Measurements from ENCODE around the gene PLEKHA8. TPM values are rescaled to one million over a fixed set of nuclear protein-coding genes. Genes with fewer than 3 reads are reported as not detected.

Gene PLEKHA8
- total and polyA plus RNA-seq, 2 of the 8 experiments (the other 6 are each of a cell fraction or from before 2014, with no cell fraction given): 10.7 to 44.0 TPM

DNA sequence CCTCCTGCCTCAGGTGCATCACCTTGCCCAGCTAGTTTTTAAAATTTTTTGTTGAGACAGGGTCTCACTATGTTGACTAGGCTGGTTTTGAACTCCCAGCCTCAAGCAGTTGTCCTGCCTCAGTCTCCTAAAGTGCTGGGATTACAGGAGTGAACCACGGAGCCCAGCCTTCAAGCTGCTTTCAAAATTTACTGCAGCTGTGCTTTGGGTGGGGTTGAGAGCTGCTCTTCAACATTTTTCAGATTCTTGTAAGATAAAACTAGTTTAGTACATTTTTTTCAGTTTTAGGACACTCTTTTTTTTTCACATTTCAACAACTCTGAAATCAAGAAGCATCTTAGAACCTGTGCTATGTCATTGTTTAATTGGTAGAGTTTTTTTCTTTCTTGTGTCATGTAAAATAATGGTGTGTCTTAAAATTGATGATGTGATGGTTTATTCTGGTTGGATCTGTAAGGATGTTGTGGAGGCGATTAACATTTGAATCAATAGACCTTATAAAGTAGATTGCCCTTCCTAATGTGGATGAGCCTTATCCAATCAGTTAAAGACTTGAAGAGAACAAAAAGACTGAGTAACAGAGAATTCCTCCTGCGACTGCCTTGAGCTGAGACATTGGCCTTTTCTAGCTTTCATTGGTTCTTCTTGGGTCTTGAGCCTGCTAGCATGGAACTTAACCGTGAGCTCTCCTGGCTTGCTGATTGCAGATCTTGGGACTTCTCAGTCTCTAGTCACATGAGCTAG is 13.5 kb downstream of the PLEKHA8 start:
- no peak overlapping the region for H3K4me2 ChIP-seq (ENCODE audit: insufficient read depth in 1 of 2, low read depth in 2 of 2, low read length in 2 of 2)
- no peak overlapping the region for H2BK15ac ChIP-seq (ENCODE audit: low read length)
- H3K36me3 ChIP-seq (ENCODE audit: control insufficient read depth in 2 of 4, insufficient read depth in 4 of 4, low read length in 3 of 4): peaks cover 3 to 9% (median 8%) of the 10 kb centered on the region in 4 experiments; a peak in 6 of 8 replicates
- H3K79me2 ChIP-seq (ENCODE audit: control insufficient read depth in 1 of 2, insufficient read depth in 2 of 2, low read length in 2 of 2): peaks cover 0 to 76% of the 10 kb centered on the region in 2 experiments; a peak in 2 of 4 replicates
- POLR2A ChIA-PET (ENCODE audit: partially characterized antibody): interaction anchor here (1.2 to 2.6 kb wide), 2 partner anchors 10 to 12 kb away, joined by 3 to 7 read pairs; no protein-coding TSS in a partner anchor
- H3K23ac ChIP-seq (ENCODE audit: insufficient read length): no peak overlapping the region
- no peak overlapping the region for H3K27ac ChIP-seq (ENCODE audit: low read depth, low read length)
- H3K4ac ChIP-seq (replicated peaks; ENCODE audit: insufficient read length, low read depth, low read length): no peak overlapping the region
- H2BK12ac ChIP-seq (ENCODE audit: low read depth, low read length): no peak overlapping the region
- no peak overlapping the region for H3K18ac ChIP-seq (ENCODE audit: extremely low read depth, low read length)
- WGBS, 2 experiments (ENCODE audit: extremely low coverage in 1 of 2, insufficient coverage in 1 of 2, insufficient read length in 1 of 2, insufficient replicate concordance in 2 of 2, low coverage in 1 of 2, low lambda C conversion rate in 2 of 2, missing lambda C conversion rate in 1 of 2): 74% methylated on average over 4 of the region's 4 CpGs; no CpG with 5 or more reads in 1 of the 2 experiments
- H2BK120ac ChIP-seq (replicated peaks; ENCODE audit: low read depth, low read length): no peak overlapping the region
- no peak overlapping the region for H4K91ac ChIP-seq (replicated peaks; ENCODE audit: insufficient read length, low read length)
- peak overlapping the region in 1 of 4 experiments; percentile 64; a peak in 1 of 7 replicates for H3K9ac ChIP-seq (replicated peaks in 1 of 4; ENCODE audit: extremely low read depth in 1 of 4, low read depth in 3 of 4, low read length in 3 of 4)
- no peak overlapping the region for H3K4me3 ChIP-seq (ENCODE audit: extremely low read depth in 1 of 4, insufficient read depth in 2 of 4, low read depth in 3 of 4, low read length in 4 of 4)
- H3K4me1 ChIP-seq (replicated peaks in 1 of 4; ENCODE audit: control insufficient read depth in 3 of 4, insufficient read depth in 4 of 4, low read length in 3 of 4): peaks cover 0 to 4% (median 1%) of the 10 kb centered on the region in 4 experiments; a peak in 3 of 7 replicates
- no peak overlapping the region for H2BK20ac ChIP-seq (ENCODE audit: low read length)
- no peak overlapping the region for H2AFZ ChIP-seq (ENCODE audit: low read length)
- no peak overlapping the region for H2BK5ac ChIP-seq (ENCODE audit: low read depth, low read length)
- no peak overlapping the region for H3K14ac ChIP-seq (ENCODE audit: insufficient read length)
- no peak overlapping the region for H3K56ac ChIP-seq (replicated peaks; ENCODE audit: insufficient read length, low read depth, low read length)
- CTCF ChIA-PET (ENCODE audit: partially characterized antibody): interaction anchor here (0.7 to 2.7 kb wide), 3 partner anchors 10 to 619 kb away, joined by 3 to 11 read pairs (median 9); no protein-coding TSS in a partner anchor
- 0 out of 2 replicates have a peak overlapping the region, but pooled peaks have one; percentile 15 for H4K8ac ChIP-seq (ENCODE audit: extremely low read depth, insufficient read depth, low read length)
- no peaks in the 10 kb centered on the region for H3K23me2 ChIP-seq (ENCODE audit: low read depth, low read length)
- H3K9me3 ChIP-seq (ENCODE audit: insufficient read depth in 2 of 2, low read depth in 1 of 2, low read length in 1 of 2): no peaks in the 10 kb centered on the region
- FAIRE-seq (no peak), DNase-seq (ENCODE audit: low read depth in 1 of 2, low spot score in 2 of 2) (no peak)
- no peaks in the 10 kb centered on the region; the same call in 1 of the 2 replicates for H3K79me1 ChIP-seq (ENCODE audit: low read depth, low read length)
- H2AK5ac ChIP-seq (ENCODE audit: low read depth, low read length): no peak overlapping the region
- no peak overlapping the region for H4K5ac ChIP-seq (ENCODE audit: insufficient read length, low read depth, low read length)
- no peaks in the 10 kb centered on the region for H3K27me3 ChIP-seq (replicated peaks in 1 of 4; ENCODE audit: control insufficient read depth in 3 of 4, extremely low read depth in 1 of 4, insufficient read depth in 3 of 4, low read length in 3 of 4)
- peaks cover 6 to 7% of the 10 kb centered on the region in 2 experiments for H4K20me1 ChIP-seq (replicated peaks in 1 of 2; ENCODE audit: control insufficient read depth in 1 of 2, insufficient read depth in 2 of 2, low read length in 2 of 2)
- TF ChIP-seq TCF12 (IDR thresholded peaks at IDR 0.05; ENCODE audit: low read depth, low read length): no peak
- TF ChIP-seq EGR1 (IDR thresholded peaks at IDR 0.05; ENCODE audit: borderline replicate concordance, low read depth, low read length): no peak
- TF ChIP-seq YY1 (IDR thresholded peaks at IDR 0.05; ENCODE audit: low read depth, low read length): no peak
- no peak for TF ChIP-seq GABPA (IDR thresholded peaks at IDR 0.05; ENCODE audit: borderline replicate concordance, insufficient read depth, low read length)
